PFSK-1 (cell line): ENCODE results near the gene SLC16A4.
A peak's percentile ranks its signal among the peaks of the same experiment; 100 is the strongest.

Experiments used
- FOXP2 ChIP-seq: optimal IDR thresholded peaks from 2 replicates; pipeline ENCODE3; 2011; ENCODE audit warnings: borderline replicate concordance, control low read depth, inconsistent platforms; ENCODE audit not compliant: insufficient read depth; ENCODE audit errors: extremely low read length, extremely low read depth
- POLR2AphosphoS5 ChIP-seq: IDR thresholded peaks from 2 replicates; pipeline ENCODE4 v1.6.1; 2012; ENCODE audit warnings: low read depth, mild to moderate bottlenecking, control low read depth, low read length, moderate library complexity
- SIN3A ChIP-seq: IDR thresholded peaks from 2 replicates; pipeline ENCODE4 v1.6.1; 2012; ENCODE audit warnings: mild to moderate bottlenecking, low read length, moderate library complexity, borderline replicate concordance; ENCODE audit not compliant: insufficient read depth
- TAF1 ChIP-seq: IDR thresholded peaks from 2 replicates; pipeline ENCODE4 v1.6.1; 2012; ENCODE audit warnings: low read length, control low read depth, borderline replicate concordance; ENCODE audit not compliant: insufficient read depth
- TF ChIP-seq, protein P1 (sequence below), 2 experiments: IDR thresholded peaks; 2 replicates each; pipeline versions ENCODE4 v1.6.1 to v1.8.0; 2011 to 2012; ENCODE audit warnings: low read depth in 2 of 2, low read length in 2 of 2, control low read depth in 1 of 2, inconsistent platforms in 1 of 2, mild to moderate bottlenecking in 1 of 2, moderate library complexity in 1 of 2; ENCODE audit not compliant: insufficient read depth in 1 of 2

The SLC16A4 gene

DNA sequence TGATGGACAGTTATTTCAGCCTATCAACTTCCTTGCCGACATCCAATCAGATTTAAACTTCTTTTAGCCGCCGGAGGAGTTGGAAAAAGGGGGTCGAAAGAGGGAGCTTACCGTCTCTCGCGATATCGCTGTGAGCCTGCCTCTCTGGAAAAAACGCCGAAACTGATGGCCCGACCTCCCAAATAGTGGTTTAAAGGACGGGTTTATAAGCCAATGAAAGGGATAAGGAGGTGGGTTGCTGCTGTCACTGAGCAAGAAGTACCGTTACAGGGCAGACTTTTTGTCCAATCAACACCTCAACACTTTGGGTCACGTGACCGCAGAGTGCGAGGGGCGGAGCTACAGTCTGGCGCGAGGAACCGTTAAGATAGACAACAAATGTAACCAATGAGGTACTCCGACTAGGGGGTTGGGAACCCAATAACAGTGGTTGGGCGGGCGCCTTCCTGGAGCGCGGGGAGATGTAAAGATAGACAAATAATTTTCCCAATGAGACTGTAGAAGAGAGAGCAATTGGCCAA is 51.9 kb downstream of the SLC16A4 start, which contains the start of gene RBM15:
Gene RBM15 (plus strand): TSS at position 492 of the 521 bp plus-strand sequence. CDS start 29 bp downstream, at position 521.
- no peak for TF ChIP-seq TAF1
- no peak for TF ChIP-seq SIN3A
- no peak for TF ChIP-seq FOXP2
- TF ChIP-seq, protein P1, sequence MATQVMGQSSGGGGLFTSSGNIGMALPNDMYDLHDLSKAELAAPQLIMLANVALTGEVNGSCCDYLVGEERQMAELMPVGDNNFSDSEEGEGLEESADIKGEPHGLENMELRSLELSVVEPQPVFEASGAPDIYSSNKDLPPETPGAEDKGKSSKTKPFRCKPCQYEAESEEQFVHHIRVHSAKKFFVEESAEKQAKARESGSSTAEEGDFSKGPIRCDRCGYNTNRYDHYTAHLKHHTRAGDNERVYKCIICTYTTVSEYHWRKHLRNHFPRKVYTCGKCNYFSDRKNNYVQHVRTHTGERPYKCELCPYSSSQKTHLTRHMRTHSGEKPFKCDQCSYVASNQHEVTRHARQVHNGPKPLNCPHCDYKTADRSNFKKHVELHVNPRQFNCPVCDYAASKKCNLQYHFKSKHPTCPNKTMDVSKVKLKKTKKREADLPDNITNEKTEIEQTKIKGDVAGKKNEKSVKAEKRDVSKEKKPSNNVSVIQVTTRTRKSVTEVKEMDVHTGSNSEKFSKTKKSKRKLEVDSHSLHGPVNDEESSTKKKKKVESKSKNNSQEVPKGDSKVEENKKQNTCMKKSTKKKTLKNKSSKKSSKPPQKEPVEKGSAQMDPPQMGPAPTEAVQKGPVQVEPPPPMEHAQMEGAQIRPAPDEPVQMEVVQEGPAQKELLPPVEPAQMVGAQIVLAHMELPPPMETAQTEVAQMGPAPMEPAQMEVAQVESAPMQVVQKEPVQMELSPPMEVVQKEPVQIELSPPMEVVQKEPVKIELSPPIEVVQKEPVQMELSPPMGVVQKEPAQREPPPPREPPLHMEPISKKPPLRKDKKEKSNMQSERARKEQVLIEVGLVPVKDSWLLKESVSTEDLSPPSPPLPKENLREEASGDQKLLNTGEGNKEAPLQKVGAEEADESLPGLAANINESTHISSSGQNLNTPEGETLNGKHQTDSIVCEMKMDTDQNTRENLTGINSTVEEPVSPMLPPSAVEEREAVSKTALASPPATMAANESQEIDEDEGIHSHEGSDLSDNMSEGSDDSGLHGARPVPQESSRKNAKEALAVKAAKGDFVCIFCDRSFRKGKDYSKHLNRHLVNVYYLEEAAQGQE (IDR thresholded peaks at IDR 0.05; ENCODE audit: insufficient read depth in 1 of 2, low read depth in 2 of 2, low read length in 2 of 2), result no peak
- TF ChIP-seq POLR2AphosphoS5, result no peak

DNA sequence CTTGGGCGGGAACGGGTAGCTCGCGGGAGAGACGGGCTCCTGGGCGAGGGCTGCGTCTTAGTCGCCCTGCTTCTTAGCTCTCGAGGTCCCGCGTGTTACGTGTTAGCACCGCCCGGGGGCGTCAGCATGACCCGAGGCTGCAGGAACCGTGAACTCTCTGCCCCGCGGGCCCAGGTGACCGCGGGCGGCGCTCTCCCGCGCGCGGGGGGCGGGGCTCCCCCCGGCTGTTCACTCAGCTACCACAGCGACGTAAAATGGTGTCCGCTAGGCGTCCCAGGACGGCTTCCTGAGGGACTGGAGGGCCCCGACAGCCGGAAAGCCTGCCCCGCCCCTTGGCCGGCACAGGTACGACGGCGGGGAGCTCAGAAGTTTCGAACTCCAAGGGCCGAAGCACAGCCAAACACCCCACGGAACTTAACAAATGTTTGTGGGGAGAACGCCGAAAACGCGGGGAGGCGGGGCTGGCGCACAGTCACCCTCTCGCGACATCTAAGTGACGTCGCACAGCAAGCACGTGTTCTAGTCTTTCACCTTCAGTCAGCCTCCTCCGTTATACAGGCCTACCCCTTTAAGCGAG is 52.4 kb downstream of the SLC16A4 start:
- TF ChIP-seq SIN3A, result peak; percentile 69; the same call in 1 of the 2 replicates
- peak; percentile 17 for TF ChIP-seq FOXP2
- TF ChIP-seq TAF1, result peak; percentile 57; the same call in 1 of the 2 replicates
- TF ChIP-seq POLR2AphosphoS5, result peak; percentile 91
- TF ChIP-seq, protein P1 (IDR thresholded peaks at IDR 0.05; ENCODE audit: insufficient read depth in 1 of 2, low read depth in 2 of 2, low read length in 2 of 2), result peak in 1 of 2 experiments; percentile 40; a peak in 1 of 4 replicates

DNA sequence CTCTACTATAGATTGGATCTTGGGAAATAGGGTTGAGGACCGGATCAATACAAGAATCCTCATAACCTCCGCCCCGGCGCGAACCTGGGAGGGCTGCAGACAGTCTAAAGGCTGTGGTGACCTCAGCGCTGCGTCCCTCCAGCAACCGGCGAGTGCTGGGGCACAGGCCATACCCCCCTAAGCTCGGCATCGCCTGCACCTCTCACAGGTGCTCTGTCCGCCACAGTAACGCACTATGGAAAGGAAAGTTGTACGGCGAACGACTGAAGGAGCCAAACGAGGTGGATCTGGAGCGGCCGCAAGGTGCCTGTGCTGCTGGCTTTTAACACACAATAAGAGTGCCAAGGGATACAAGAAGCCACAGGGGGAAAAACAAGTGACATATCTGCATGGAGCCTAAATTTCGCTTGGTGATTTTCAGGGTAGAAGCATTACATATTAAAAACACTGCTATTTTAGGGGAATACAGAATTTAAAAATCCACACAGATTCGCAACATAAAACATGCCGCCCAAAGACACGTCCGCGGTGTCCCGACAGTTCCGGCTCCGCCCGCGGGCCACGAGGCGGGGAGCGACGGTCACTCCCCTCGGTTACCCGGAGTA is 53.0 kb downstream of the SLC16A4 start:
- TF ChIP-seq POLR2AphosphoS5 (no peak), FOXP2 (no peak), SIN3A (no peak), TAF1 (no peak)
- TF ChIP-seq, protein P1 (IDR thresholded peaks at IDR 0.05; ENCODE audit: insufficient read depth in 1 of 2, low read depth in 2 of 2, low read length in 2 of 2), result no peak

DNA sequence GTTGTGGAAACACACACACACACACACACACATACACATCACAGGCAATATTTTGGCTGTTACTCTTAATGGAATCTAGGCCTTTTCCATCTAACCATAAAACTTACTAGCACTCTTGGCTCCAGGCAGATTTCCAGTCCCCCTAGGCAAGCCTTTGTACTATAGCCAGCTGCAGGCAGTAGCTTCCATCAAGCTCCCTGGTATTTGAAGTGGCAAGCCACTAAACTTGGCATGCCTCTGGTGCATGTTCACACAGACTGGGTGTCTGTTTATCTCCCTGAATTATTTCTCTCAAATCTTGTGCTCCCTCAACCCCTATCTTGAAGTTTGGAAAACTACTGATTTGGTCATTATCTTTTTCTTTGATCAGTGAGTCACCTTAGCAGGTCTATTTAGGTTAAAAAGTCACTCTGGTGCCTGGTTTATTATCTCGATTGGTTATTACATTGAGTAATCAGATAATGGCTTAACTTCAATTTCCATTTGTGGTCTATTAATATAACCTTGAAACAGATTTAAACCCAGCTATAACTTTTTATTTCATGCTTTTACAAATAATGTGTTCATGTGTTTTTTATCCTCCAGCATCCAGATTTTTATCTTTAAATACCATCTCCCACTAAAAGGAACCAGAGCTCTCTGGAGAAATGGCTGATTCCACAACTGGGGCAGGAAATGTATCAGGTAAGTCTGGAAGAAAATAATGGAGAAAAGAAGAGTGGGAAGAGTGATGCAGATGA is 54.4 kb downstream of the SLC16A4 start:
- no peak for TF ChIP-seq POLR2AphosphoS5
- no peak for TF ChIP-seq SIN3A
- no peak for TF ChIP-seq TAF1
- TF ChIP-seq, protein P1 (IDR thresholded peaks at IDR 0.05; ENCODE audit: insufficient read depth in 1 of 2, low read depth in 2 of 2, low read length in 2 of 2), result no peak
- no peak for TF ChIP-seq FOXP2
